Fibroblast of mammary gland (primary cell): ENCODE data around the gene TMEM18.

Source experiments
- DNase-seq: peaks from one replicate; pipeline ENCODE4 v3.0.0-alpha.2; 2010; ENCODE audit warnings: low read depth
- H3K4me3 ChIP-seq: 2 replicates; pipeline ENCODE4 v1.5.1; 2011; ENCODE audit warnings: low read depth, mild to moderate bottlenecking, low read length, moderate library complexity; ENCODE audit not compliant: control insufficient read depth
- CTCF ChIP-seq: conservative IDR thresholded peaks from 2 replicates; pipeline ENCODE4 v1.5.1; 2011; ENCODE audit warnings: low read depth, low read length, inconsistent platforms; ENCODE audit not compliant: control insufficient read depth, insufficient read depth

TMEM18 gene

GRCh38 chr2:622357-622756 is 54.8 kb downstream of the TMEM18 start:
- DNase-seq: no peak
- no peak overlapping the region for H3K4me3 ChIP-seq
- no peak for TF ChIP-seq CTCF

- no peak for DNase-seq
These were observed 55.7 kb downstream of the TMEM18 start for GRCh38 chr2:621303-622099.

GRCh38 chr2:620471-621302 is 56.5 kb downstream of the TMEM18 start:
- H3K4me3 ChIP-seq: no peak overlapping the region
- TF ChIP-seq CTCF: no peak
- DNase-seq: no peak

More at GRCh38 chr2:621303-622099, 55.7 kb downstream of the TMEM18 start:
- H3K4me3 ChIP-seq: no peak overlapping the region
- TF ChIP-seq CTCF: no peak

- no peak for DNase-seq
- no peak for TF ChIP-seq CTCF
- no peak overlapping the region for H3K4me3 ChIP-seq
These were observed 57.2 kb downstream of the TMEM18 start for GRCh38 chr2:620004-620403.

GRCh38 chr2:618422-618990 is 58.7 kb downstream of the TMEM18 start:
- no peak overlapping the region for H3K4me3 ChIP-seq
- no peak for DNase-seq
- no peak for TF ChIP-seq CTCF

GRCh38 chr2:618005-618404 is 59.2 kb downstream of the TMEM18 start:
- no peak for DNase-seq
- H3K4me3 ChIP-seq: no peak overlapping the region
- TF ChIP-seq CTCF: no peak
